Keratinocyte (primary cell): ENCODE results near the gene PRPF39. TPM values are rescaled to one million over a fixed set of nuclear protein-coding genes. Genes with fewer than 3 reads are reported as not detected.

Experiments used
- DNase-seq: peaks from one replicate; pipeline ENCODE4 v3.0.0-alpha.2; 2011; ENCODE audit warnings: low read depth, missing footprints, low spot score
- FAIRE-seq: peaks from 2 replicates; lab custom pipeline; 2011; peaks lifted over from hg19 to GRCh38; lab: Jason Lieb, UNC
- H2AFZ ChIP-seq: 2 replicates; pipeline ENCODE4 v1.6.0; 2012; ENCODE audit warnings: low read length, control low read depth, inconsistent platforms; ENCODE audit not compliant: control insufficient read depth
- H3K27ac ChIP-seq: 2 replicates; pipeline ENCODE4 v1.5.1; 2011; ENCODE audit warnings: low read length; ENCODE audit not compliant: control insufficient read depth, insufficient read depth
- H3K27me3 ChIP-seq: 3 replicates; pipeline ENCODE4 v1.6.0; 2011; ENCODE audit warnings: low read length; ENCODE audit not compliant: control insufficient read depth, insufficient read depth; ENCODE audit errors: extremely low read depth
- H3K36me3 ChIP-seq, 2 experiments: 2 replicates in 1 of 2; 3 replicates in 1 of 2; pipeline ENCODE4 v1.5.1; 2011; ENCODE audit warnings: low read length in 2 of 2, mild to moderate bottlenecking in 1 of 2; ENCODE audit not compliant: control insufficient read depth in 2 of 2, insufficient read depth in 2 of 2; ENCODE audit errors: extremely low read depth in 1 of 2
- H3K4me1 ChIP-seq: 3 replicates; pipeline ENCODE4 v1.5.1; 2011; ENCODE audit warnings: low read length; ENCODE audit not compliant: control insufficient read depth, insufficient read depth; ENCODE audit errors: extremely low read depth
- H3K4me2 ChIP-seq: 3 replicates; pipeline ENCODE4 v1.6.0; 2011; ENCODE audit warnings: low read depth, low read length; ENCODE audit not compliant: control insufficient read depth, insufficient read depth; ENCODE audit errors: extremely low read depth
- H3K4me3 ChIP-seq, 3 experiments: fragments of 200-600 bp in 1 of 3; sonication (generic) in 1 of 3; 2 replicates in 2 of 3; 3 replicates in 1 of 3; pipeline ENCODE4 v1.5.1; 2011 to 2016; ENCODE audit warnings: low read length in 3 of 3, mild to moderate bottlenecking in 3 of 3, control low read depth in 2 of 3, inconsistent platforms in 1 of 3, low read depth in 1 of 3, mixed read lengths in 1 of 3, mixed run types in 1 of 3, moderate library complexity in 1 of 3; ENCODE audit not compliant: control insufficient read depth in 2 of 3, insufficient read depth in 2 of 3; ENCODE audit errors: extremely low read depth in 1 of 3
- H3K79me2 ChIP-seq: 2 replicates; pipeline ENCODE4 v1.6.0; 2012; ENCODE audit warnings: low read length; ENCODE audit not compliant: control insufficient read depth, insufficient read depth
- H3K9ac ChIP-seq: 3 replicates; pipeline ENCODE4 v1.6.0; 2011; ENCODE audit warnings: low read length; ENCODE audit not compliant: control insufficient read depth, insufficient read depth; ENCODE audit errors: extremely low read depth
- H3K9me1 ChIP-seq: 3 replicates; pipeline ENCODE4 v1.6.0; 2011; ENCODE audit warnings: low read length; ENCODE audit not compliant: control insufficient read depth, insufficient read depth; ENCODE audit errors: extremely low read depth
- H3K9me3 ChIP-seq: 2 replicates; pipeline ENCODE4 v1.5.1; 2012; ENCODE audit warnings: low read depth, low read length; ENCODE audit not compliant: control insufficient read depth
- H4K20me1 ChIP-seq: 3 replicates; pipeline ENCODE4 v1.6.0; 2011; ENCODE audit warnings: low read length; ENCODE audit not compliant: control insufficient read depth, insufficient read depth; ENCODE audit errors: extremely low read depth
- EZH2 ChIP-seq: IDR thresholded peaks from one replicate; pipeline ENCODE4 v1.6.1; 2012; ENCODE audit warnings: inconsistent platforms, mild to moderate bottlenecking, low read length, moderate library complexity
- dilution Hi-C: fragments of 300-500 bp; cut with MboI; formaldehyde crosslinking; loops from one replicate; pipeline ENCODE4 v1.7.0; 2020; ENCODE audit warnings: low sequenced_read_pairs; ENCODE audit not compliant: extremely low pct_ligation_motif_present
- polyA plus RNA-seq, 5 experiments: library from polyadenylated mRNA; depleted of rRNA in 3 of 5; stranded (reverse) in 3 of 5; stranded (forward) in 1 of 5; unstranded in 1 of 5; fragments of >200 nt; gene quantifications; 1 replicate in 1 of 5; 2 replicates in 3 of 5; 3 replicates in 1 of 5; pipeline versions ENCODE4 v1.2.1 to v1.2.3, GENCODE V29; 2011 to 2012; ENCODE audit warnings: missing spikeins in 2 of 5, low read depth in 1 of 5, low replicate concordance in 1 of 5
- TF ChIP-seq, protein P1 (sequence below), 3 experiments: IDR thresholded peaks in 1 of 3; conservative IDR thresholded peaks in 1 of 3; optimal IDR thresholded peaks in 1 of 3; 2 replicates in 2 of 3; 3 replicates in 1 of 3; pipeline versions ENCODE3 to v1.5.1; 2011; ENCODE audit warnings: low read length in 3 of 3, mild to moderate bottlenecking in 3 of 3, moderate library complexity in 2 of 3, control low read depth in 1 of 3, inconsistent platforms in 1 of 3; ENCODE audit not compliant: insufficient read depth in 2 of 3; ENCODE audit errors: extremely low read depth in 1 of 3

Gene PRPF39
- polyA plus RNA-seq, 1 donor (not counting 4 experiments of a cell fraction or from before 2014, with no cell fraction given) = 45.5 TPM

DNA sequence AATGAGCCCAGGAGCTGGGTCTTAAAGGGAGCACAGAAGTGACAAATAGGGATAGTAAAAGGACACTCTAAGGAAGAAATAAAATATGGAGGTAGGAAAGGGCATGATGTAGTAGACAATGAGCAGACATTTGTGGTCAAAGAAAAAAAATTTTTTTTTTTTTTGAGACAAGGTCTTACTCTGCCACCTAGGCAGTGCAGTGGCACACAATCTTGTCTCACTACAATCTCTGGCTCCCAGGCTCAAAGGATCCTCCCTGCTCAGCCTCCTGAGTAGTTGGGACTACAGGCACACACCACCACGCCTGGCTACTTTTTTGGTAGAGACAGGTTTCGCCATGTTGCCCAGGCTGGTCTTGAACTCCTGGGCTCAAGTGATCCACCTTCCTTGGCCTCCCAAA is 41.8 kb downstream of the PRPF39 start:
- Histone ChIP-seq H3K4me2 (no peak overlapping the region), H3K9me3 (no peaks in the 10 kb centered on the region), H3K9ac (no peak overlapping the region), H4K20me1 (no peaks in the 10 kb centered on the region), H3K27ac (no peak overlapping the region), H3K27me3 (no peaks in the 10 kb centered on the region), H3K9me1 (no peaks in the 10 kb centered on the region), H3K4me1 (no peaks in the 10 kb centered on the region), H3K36me3 (peaks cover 0 to 16% of the 10 kb centered on the region in 2 experiments), H3K4me3 (no peak overlapping the region), H3K79me2 (no peaks in the 10 kb centered on the region), H2AFZ (no peak overlapping the region)
- no peak for DNase-seq
- FAIRE-seq = no peak
- dilution Hi-C loops = no loop called here
- TF ChIP-seq, protein P1, sequence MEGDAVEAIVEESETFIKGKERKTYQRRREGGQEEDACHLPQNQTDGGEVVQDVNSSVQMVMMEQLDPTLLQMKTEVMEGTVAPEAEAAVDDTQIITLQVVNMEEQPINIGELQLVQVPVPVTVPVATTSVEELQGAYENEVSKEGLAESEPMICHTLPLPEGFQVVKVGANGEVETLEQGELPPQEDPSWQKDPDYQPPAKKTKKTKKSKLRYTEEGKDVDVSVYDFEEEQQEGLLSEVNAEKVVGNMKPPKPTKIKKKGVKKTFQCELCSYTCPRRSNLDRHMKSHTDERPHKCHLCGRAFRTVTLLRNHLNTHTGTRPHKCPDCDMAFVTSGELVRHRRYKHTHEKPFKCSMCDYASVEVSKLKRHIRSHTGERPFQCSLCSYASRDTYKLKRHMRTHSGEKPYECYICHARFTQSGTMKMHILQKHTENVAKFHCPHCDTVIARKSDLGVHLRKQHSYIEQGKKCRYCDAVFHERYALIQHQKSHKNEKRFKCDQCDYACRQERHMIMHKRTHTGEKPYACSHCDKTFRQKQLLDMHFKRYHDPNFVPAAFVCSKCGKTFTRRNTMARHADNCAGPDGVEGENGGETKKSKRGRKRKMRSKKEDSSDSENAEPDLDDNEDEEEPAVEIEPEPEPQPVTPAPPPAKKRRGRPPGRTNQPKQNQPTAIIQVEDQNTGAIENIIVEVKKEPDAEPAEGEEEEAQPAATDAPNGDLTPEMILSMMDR (optimal IDR thresholded peaks at IDR 0.05 in 1 of 3, IDR thresholded peaks at IDR 0.05 in 1 of 3, conservative IDR thresholded peaks at IDR 0.05 in 1 of 3; ENCODE audit: extremely low read depth in 1 of 3, insufficient read depth in 2 of 3, low read length in 3 of 3) = no peak
- no peak for TF ChIP-seq EZH2

DNA sequence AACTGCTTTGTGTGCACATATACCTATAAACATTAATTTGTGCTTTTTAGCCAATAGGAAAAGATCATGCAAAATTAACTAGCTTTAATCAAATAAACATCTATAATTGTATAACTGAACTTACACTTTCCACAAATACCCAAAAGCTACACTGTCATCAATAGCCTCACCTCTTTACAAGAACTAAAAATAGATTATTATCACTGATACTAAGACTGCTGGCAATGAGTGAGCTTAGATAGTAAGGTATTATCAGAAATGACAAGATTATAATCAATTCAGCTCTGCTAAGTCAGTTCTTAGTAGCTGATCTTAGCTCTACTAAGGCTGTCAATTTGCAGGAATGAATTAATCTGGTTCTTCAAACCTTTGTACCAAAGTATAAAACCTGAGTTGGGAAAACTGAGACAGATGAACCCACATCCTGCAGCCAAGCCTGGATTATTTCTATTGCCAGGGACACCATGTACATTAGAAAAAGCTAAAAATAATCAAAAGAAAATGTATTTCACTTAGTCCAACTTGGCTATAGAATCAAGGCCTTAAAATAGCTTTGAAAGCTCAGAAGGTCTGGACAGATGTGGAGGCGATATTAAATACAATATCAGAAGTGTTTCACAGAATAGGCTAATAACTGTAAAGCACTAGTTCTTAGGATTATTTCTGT is 45.2 kb downstream of the PRPF39 start:
- dilution Hi-C loops = no loop called here
- Histone ChIP-seq H3K27me3 (no peaks in the 10 kb centered on the region), H4K20me1 (no peaks in the 10 kb centered on the region), H3K9me1 (no peaks in the 10 kb centered on the region), H3K27ac (no peak overlapping the region), H3K36me3 (peaks cover 0 to 7% of the 10 kb centered on the region in 2 experiments), H2AFZ (no peak overlapping the region), H3K4me2 (no peak overlapping the region), H3K4me3 (no peak overlapping the region), H3K79me2 (peaks cover 27% of the 10 kb centered on the region), H3K9ac (no peak overlapping the region), H3K9me3 (no peaks in the 10 kb centered on the region), H3K4me1 (peaks cover 3% of the 10 kb centered on the region)
- DNase-seq = no peak
- FAIRE-seq = no peak
- no peak for TF ChIP-seq EZH2
- TF ChIP-seq, protein P1 (optimal IDR thresholded peaks at IDR 0.05 in 1 of 3, IDR thresholded peaks at IDR 0.05 in 1 of 3, conservative IDR thresholded peaks at IDR 0.05 in 1 of 3; ENCODE audit: extremely low read depth in 1 of 3, insufficient read depth in 2 of 3, low read length in 3 of 3) = no peak
